H9 (cell line): ENCODE data around the gene GCNT2. TPM values are rescaled to one million over a fixed set of nuclear protein-coding genes. Genes with fewer than 3 reads are reported as not detected.

ENCODE experiments used
- DNase-seq: peaks from one replicate; pipeline ENCODE4 v3.0.0-alpha.2; 2017
- H2AFZ ChIP-seq: one replicate; pipeline ENCODE4 v1.6.1; 2013; ENCODE audit warnings: mild to moderate bottlenecking, low read length, control low read depth, moderate library complexity
- H2AK5ac ChIP-seq: 2 replicates; pipeline ENCODE4 v1.6.1; 2013; ENCODE audit warnings: low read length, control low read depth, mixed read lengths; ENCODE audit not compliant: insufficient read length
- H2BK120ac ChIP-seq: one replicate; pipeline ENCODE4 v1.6.1; 2013; ENCODE audit warnings: low read depth, mild to moderate bottlenecking, low read length, control low read depth, inconsistent platforms; ENCODE audit not compliant: poor library complexity, severe bottlenecking
- H2BK12ac ChIP-seq: 2 replicates; pipeline ENCODE4 v1.6.1; 2013; ENCODE audit warnings: low read length, control low read depth, mixed read lengths, low read depth; ENCODE audit not compliant: insufficient read length
- H2BK15ac ChIP-seq: 2 replicates; pipeline ENCODE4 v1.6.1; 2013; ENCODE audit warnings: low read depth, low read length, control low read depth
- H2BK20ac ChIP-seq: one replicate; pipeline ENCODE4 v1.6.1; 2013; ENCODE audit warnings: low read depth, mild to moderate bottlenecking, low read length, control low read depth, inconsistent platforms; ENCODE audit not compliant: poor library complexity, severe bottlenecking
- H2BK5ac ChIP-seq: 2 replicates; pipeline ENCODE4 v1.6.1; 2013; ENCODE audit warnings: low read length, control low read depth, mixed read lengths; ENCODE audit not compliant: insufficient read length
- H3K14ac ChIP-seq: 2 replicates; pipeline ENCODE4 v1.6.1; 2013; ENCODE audit warnings: low read length, control low read depth; ENCODE audit not compliant: insufficient read depth
- H3K18ac ChIP-seq: 2 replicates; pipeline ENCODE4 v1.6.1; 2013; ENCODE audit warnings: low read depth, mild to moderate bottlenecking, mixed read lengths, low read length, control low read depth; ENCODE audit not compliant: insufficient read length
- H3K23ac ChIP-seq: 2 replicates; pipeline ENCODE4 v1.6.1; 2013; ENCODE audit warnings: low read length, control low read depth, mixed read lengths, low read depth; ENCODE audit not compliant: insufficient read length
- H3K23me2 ChIP-seq: 2 replicates; pipeline ENCODE4 v1.6.1; 2013; ENCODE audit warnings: low read depth, mild to moderate bottlenecking, mixed read lengths, low read length, control low read depth; ENCODE audit not compliant: insufficient read length, poor library complexity, severe bottlenecking
- H3K27ac ChIP-seq: 2 replicates; pipeline ENCODE4 v1.5.1; 2013; ENCODE audit warnings: low read length, control low read depth, mixed read lengths, low read depth; ENCODE audit not compliant: insufficient read length
- H3K27me3 ChIP-seq: 2 replicates; pipeline ENCODE4 v1.6.1; 2013; ENCODE audit warnings: low read length, control low read depth, inconsistent platforms; ENCODE audit not compliant: insufficient read depth
- H3K4ac ChIP-seq: 2 replicates; pipeline ENCODE4 v1.6.1; 2013; ENCODE audit warnings: low read depth, mild to moderate bottlenecking, control low read depth, inconsistent platforms, low read length, moderate library complexity
- H3K4me1 ChIP-seq: 2 replicates; pipeline ENCODE4 v1.6.1; 2013; ENCODE audit warnings: low read length, control low read depth, inconsistent platforms; ENCODE audit not compliant: insufficient read depth
- H3K4me2 ChIP-seq: 2 replicates; pipeline ENCODE4 v1.6.1; 2013; ENCODE audit warnings: low read length, control low read depth, mixed read lengths; ENCODE audit not compliant: insufficient read length, insufficient read depth
- H3K56ac ChIP-seq: 2 replicates; pipeline ENCODE4 v1.6.1; 2013; ENCODE audit warnings: low read depth, mild to moderate bottlenecking, mixed read lengths, low read length, control low read depth; ENCODE audit not compliant: insufficient read length
- H3K79me1 ChIP-seq: 2 replicates; pipeline ENCODE4 v1.6.1; 2013; ENCODE audit warnings: low read depth, mild to moderate bottlenecking, moderate library complexity, low read length, control low read depth, inconsistent platforms; ENCODE audit not compliant: insufficient read depth, poor library complexity, severe bottlenecking
- H3K79me2 ChIP-seq: 2 replicates; pipeline ENCODE4 v1.6.1; 2013; ENCODE audit warnings: low read length, control low read depth, inconsistent platforms; ENCODE audit not compliant: insufficient read depth
- H3K9ac ChIP-seq: 2 replicates; pipeline ENCODE4 v1.6.1; 2013; ENCODE audit warnings: low read length, control low read depth, mixed read lengths; ENCODE audit not compliant: insufficient read length; ENCODE audit errors: extremely low read depth
- H3K9me3 ChIP-seq: one replicate; pipeline ENCODE4 v1.6.1; 2013; ENCODE audit warnings: low read depth, low read length, inconsistent platforms; ENCODE audit not compliant: control insufficient read depth
- H3T11ph ChIP-seq: one replicate; pipeline ENCODE4 v1.6.1; 2013; ENCODE audit warnings: mild to moderate bottlenecking, low read length, control low read depth, inconsistent platforms
- H4K20me1 ChIP-seq: one replicate; pipeline ENCODE4 v1.6.1; 2013; ENCODE audit not compliant: control insufficient read depth, insufficient read length, insufficient read depth
- H4K5ac ChIP-seq: 2 replicates; pipeline ENCODE4 v1.6.1; 2013; ENCODE audit warnings: low read depth, mild to moderate bottlenecking, mixed read lengths, low read length, control low read depth; ENCODE audit not compliant: insufficient read length
- H4K8ac ChIP-seq: replicated peaks from 2 replicates; pipeline ENCODE4 v1.6.1; 2013; ENCODE audit warnings: low read length, control low read depth, mixed read lengths, low read depth; ENCODE audit not compliant: insufficient read length
- H4K91ac ChIP-seq: 2 replicates; pipeline ENCODE4 v1.6.1; 2013; ENCODE audit warnings: low read depth, mild to moderate bottlenecking, moderate library complexity, mixed read lengths, low read length, control low read depth; ENCODE audit not compliant: insufficient read length
- H3K27ac Mint-ChIP-seq, 3 experiments: 2 replicates in 2 of 3; 3 replicates in 1 of 3; pipeline ENCODE4 v1.8.0; 2020 to 2021; ENCODE audit warnings: mixed read lengths in 3 of 3, mild to moderate bottlenecking in 1 of 3, moderate library complexity in 1 of 3
- H3K27me3 Mint-ChIP-seq: 2 replicates; pipeline ENCODE4 v1.8.0; 2021; ENCODE audit warnings: low read depth, mild to moderate bottlenecking, moderate library complexity, mixed read lengths
- H3K36me3 Mint-ChIP-seq, 3 experiments: 2 replicates in 2 of 3; 3 replicates in 1 of 3; pipeline ENCODE4 v1.8.0; 2020 to 2021; ENCODE audit warnings: low read depth in 3 of 3, mixed read lengths in 3 of 3; ENCODE audit not compliant: insufficient read depth in 1 of 3
- H3K4me1 Mint-ChIP-seq, 2 experiments: 2 replicates each; pipeline ENCODE4 v1.8.0; 2020; ENCODE audit warnings: mixed read lengths in 2 of 2
- H3K4me3 Mint-ChIP-seq, 2 experiments: 2 replicates in 1 of 2; 3 replicates in 1 of 2; pipeline ENCODE4 v1.8.0; 2020 to 2021; ENCODE audit warnings: mild to moderate bottlenecking in 2 of 2, mixed read lengths in 2 of 2, moderate library complexity in 1 of 2
- H3K9me3 Mint-ChIP-seq, 2 experiments: 2 replicates in 1 of 2; 3 replicates in 1 of 2; pipeline ENCODE4 v1.8.0; 2020; ENCODE audit warnings: mild to moderate bottlenecking in 2 of 2, mixed read lengths in 2 of 2, moderate library complexity in 1 of 2
- WGBS: extraction: QIAGEN DNeasy Blood & Tissue Kit; methylation state at CpG from one replicate; pipeline ENCODE4 v1.1.7; 2013; ENCODE audit warnings: missing lambda C conversion rate, low lambda C conversion rate, mixed read lengths; ENCODE audit not compliant: insufficient read length; ENCODE audit errors: extremely low coverage; 5-methylcytosine and 5-hydroxymethylcytosine counted together
- total RNA-seq: library from RNA; stranded (reverse); gene quantifications from 2 replicates; pipeline ENCODE4 v1.2.1, GENCODE V29; 2021
- TF ChIP-seq, protein P1 (sequence below): fragments of 200-600 bp; sonication (generic); conservative IDR thresholded peaks from 3 replicates; pipeline ENCODE4 v1.8.0; 2021; ENCODE audit warnings: antibody characterized with exemption, mild to moderate bottlenecking

Gene GCNT2
- total RNA-seq, 1 experiment from 2014 or later: 41.7 TPM

GRCh38 chr6:10484912-10485311, 36.2 kb upstream of the GCNT2 start:
- Histone ChIP-seq H2BK120ac (no peak overlapping the region), H3K79me2 (no peaks in the 10 kb centered on the region), H3K9ac (no peak overlapping the region), H2AFZ (no peak overlapping the region), H4K91ac (no peak overlapping the region), H3K27me3 (no peaks in the 10 kb centered on the region), H3T11ph (no peak overlapping the region), H3K9me3 (no peaks in the 10 kb centered on the region), H3K4me1 (no peaks in the 10 kb centered on the region), H2AK5ac (no peak overlapping the region), H3K4me2 (no peak overlapping the region), H4K5ac (no peak overlapping the region), H3K18ac (no peak overlapping the region), H3K14ac (no peak overlapping the region), H3K79me1 (no peaks in the 10 kb centered on the region), H2BK15ac (no peak overlapping the region), H2BK20ac (no peak overlapping the region), H3K23ac (no peak overlapping the region), H4K20me1 (no peaks in the 10 kb centered on the region), H2BK12ac (no peak overlapping the region), H3K4ac (no peak overlapping the region), H2BK5ac (no peak overlapping the region), H3K23me2 (peaks cover 5% of the 10 kb centered on the region), H3K27ac (no peak overlapping the region), H4K8ac (no peak overlapping the region), H3K56ac (no peak overlapping the region)
- DNase-seq: no peak
- H3K4me3 Mint-ChIP-seq: no peak overlapping the region
- H3K9me3 Mint-ChIP-seq: peaks cover 4 to 8% of the 10 kb centered on the region in 2 experiments
- TF ChIP-seq, protein P1, sequence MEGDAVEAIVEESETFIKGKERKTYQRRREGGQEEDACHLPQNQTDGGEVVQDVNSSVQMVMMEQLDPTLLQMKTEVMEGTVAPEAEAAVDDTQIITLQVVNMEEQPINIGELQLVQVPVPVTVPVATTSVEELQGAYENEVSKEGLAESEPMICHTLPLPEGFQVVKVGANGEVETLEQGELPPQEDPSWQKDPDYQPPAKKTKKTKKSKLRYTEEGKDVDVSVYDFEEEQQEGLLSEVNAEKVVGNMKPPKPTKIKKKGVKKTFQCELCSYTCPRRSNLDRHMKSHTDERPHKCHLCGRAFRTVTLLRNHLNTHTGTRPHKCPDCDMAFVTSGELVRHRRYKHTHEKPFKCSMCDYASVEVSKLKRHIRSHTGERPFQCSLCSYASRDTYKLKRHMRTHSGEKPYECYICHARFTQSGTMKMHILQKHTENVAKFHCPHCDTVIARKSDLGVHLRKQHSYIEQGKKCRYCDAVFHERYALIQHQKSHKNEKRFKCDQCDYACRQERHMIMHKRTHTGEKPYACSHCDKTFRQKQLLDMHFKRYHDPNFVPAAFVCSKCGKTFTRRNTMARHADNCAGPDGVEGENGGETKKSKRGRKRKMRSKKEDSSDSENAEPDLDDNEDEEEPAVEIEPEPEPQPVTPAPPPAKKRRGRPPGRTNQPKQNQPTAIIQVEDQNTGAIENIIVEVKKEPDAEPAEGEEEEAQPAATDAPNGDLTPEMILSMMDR: no peak
- H3K36me3 Mint-ChIP-seq: no peaks in the 10 kb centered on the region; a peak in 2 of 7 replicates
- WGBS: no CpG with 5 or more reads among the region's 3 CpGs
- no peak overlapping the region for H3K27ac Mint-ChIP-seq
- H3K4me1 Mint-ChIP-seq: peaks cover 15 to 17% of the 10 kb centered on the region in 2 experiments
- H3K27me3 Mint-ChIP-seq: peaks cover 24% of the 10 kb centered on the region
